Cardiac fibroblast (primary cell): ENCODE measurements around the gene CCN2.

Experiments used
- DNase-seq, 2 donors: peaks; one replicate each; pipeline versions ENCODE4 v3.0.0 to v3.0.0-alpha.2; 2010; ENCODE audit warnings: low read depth in 2 of 2
- H3K4me3 ChIP-seq, 2 donors: replicated peaks in 1 of 2; 1 replicate in 1 of 2; 2 replicates in 1 of 2; pipeline ENCODE4 v1.5.1; 2011; ENCODE audit warnings: low read depth in 2 of 2, low read length in 2 of 2, mild to moderate bottlenecking in 2 of 2, moderate library complexity in 1 of 2
- CTCF ChIP-seq: IDR thresholded peaks from one replicate; pipeline ENCODE4 v1.5.1; 2011; ENCODE audit warnings: low read depth, mild to moderate bottlenecking, low read length, inconsistent platforms

CCN2 gene

GRCh38 chr6:131946404-131946991 is 4.7 kb downstream of the CCN2 start:
- H3K4me3 ChIP-seq = peak overlapping the region in 1 of 2 donors; percentile 13
- TF ChIP-seq CTCF = no peak
- DNase-seq = peak; percentile 81 to 86

GRCh38 chr6:131945971-131946370 is 5.2 kb downstream of the CCN2 start:
- TF ChIP-seq CTCF = no peak
- peak in 1 of 2 donors; percentile 63 for DNase-seq
- H3K4me3 ChIP-seq = peak overlapping the region in 1 of 2 donors; percentile 13

GRCh38 chr6:131937703-131938631 is 13.2 kb downstream of the CCN2 start:
- TF ChIP-seq CTCF = no peak
- no peak overlapping the region for H3K4me3 ChIP-seq
- peak; percentile 98 to 99 for DNase-seq

GRCh38 chr6:131937226-131937625 is 13.9 kb downstream of the CCN2 start:
- H3K4me3 ChIP-seq = no peak overlapping the region
- peak; percentile 32 to 46 for DNase-seq
- TF ChIP-seq CTCF = no peak

- TF ChIP-seq CTCF = no peak
- H3K4me3 ChIP-seq = no peak overlapping the region
- no peak for DNase-seq
Observed at GRCh38 chr6:131936156-131936555, 15.0 kb downstream of the CCN2 start.

GRCh38 chr6:131931063-131931750 is 20.0 kb downstream of the CCN2 start:
- no peak for TF ChIP-seq CTCF
- no peak overlapping the region for H3K4me3 ChIP-seq
- peak in 1 of 2 donors; percentile 42 for DNase-seq
